B cell (primary cell): ENCODE results near the gene ADH1C. TPM values are rescaled to one million over a fixed set of nuclear protein-coding genes. Genes with fewer than 3 reads are reported as not detected.

Experiments
- ATAC-seq: fragments of 200-7000 bp; cut with Tn5 transposase; one replicate; pipeline ENCODE4 v1.10.0; 2021; ENCODE audit warnings: low read depth, mild to moderate bottlenecking, moderate number of reproducible peaks, moderate library complexity
- CTCF ChIA-PET: fragments of 350-600 bp; sonication (Branson Sonifier 250); formaldehyde crosslinking; loops from one replicate; lab custom pipeline; 2021; ENCODE audit warnings: antibody characterized with exemption, inconsistent platforms; lab: Charles Lee
- POLR2A ChIA-PET: fragments of 350-600 bp; sonication (Branson Sonifier 250); formaldehyde crosslinking; loops from one replicate; lab custom pipeline; 2021; ENCODE audit warnings: antibody characterized with exemption; lab: Charles Lee
- DNase-seq: peaks from one replicate; pipeline ENCODE4 v3.0.0; 2013
- H2AFZ ChIP-seq: 2 replicates; pipeline ENCODE4 v1.6.1; 2012; ENCODE audit warnings: mild to moderate bottlenecking, low read depth, low read length; ENCODE audit not compliant: insufficient read depth, poor library complexity, severe bottlenecking
- H3K27ac ChIP-seq, 2 donors: 1 replicate in 1 of 2; 2 replicates in 1 of 2; pipeline ENCODE4 v1.5.1; 2012 to 2013; ENCODE audit warnings: low read length in 2 of 2, mild to moderate bottlenecking in 2 of 2, moderate library complexity in 1 of 2
- H3K27me3 ChIP-seq, 4 experiments: fragments of 200-600 bp in 1 of 4; sonication (generic) in 1 of 4; replicated peaks in 1 of 4; 1 replicate in 2 of 4; 2 replicates in 2 of 4; pipeline versions ENCODE4 v1.6.1 to v1.7.0; 2013 to 2016; ENCODE audit warnings: low read length in 3 of 4, mild to moderate bottlenecking in 2 of 4, mixed read lengths in 1 of 4, moderate library complexity in 1 of 4; ENCODE audit not compliant: insufficient read depth in 4 of 4, control insufficient read depth in 3 of 4; ENCODE audit errors: control extremely low read depth in 1 of 4
- H3K36me3 ChIP-seq, 2 experiments: replicated peaks in 1 of 2; 1 replicate in 1 of 2; 2 replicates in 1 of 2; pipeline versions ENCODE4 v1.6.1 to v1.7.1; 2013; ENCODE audit warnings: low read length in 1 of 2; ENCODE audit not compliant: insufficient read depth in 2 of 2, control insufficient read depth in 1 of 2; ENCODE audit errors: control extremely low read depth in 1 of 2, extremely low read depth in 1 of 2
- H3K4me1 ChIP-seq, 2 donors: fragments of 200-600 bp in 1 of 2; sonication (generic) in 1 of 2; 1 replicate in 1 of 2; 2 replicates in 1 of 2; pipeline versions ENCODE4 v1.5.1 to v1.6.1; 2013 to 2017; ENCODE audit warnings: low read length in 2 of 2; ENCODE audit not compliant: control insufficient read depth in 2 of 2, insufficient read depth in 2 of 2
- H3K4me2 ChIP-seq: replicated peaks from 2 replicates; pipeline ENCODE3; 2012; ENCODE audit warnings: mild to moderate bottlenecking, low read depth, low read length; ENCODE audit not compliant: poor library complexity, severe bottlenecking
- H3K4me3 ChIP-seq, 5 experiments: fragments of 200-600 bp in 1 of 5; sonication (generic) in 1 of 5; 1 replicate in 3 of 5; 2 replicates in 2 of 5; pipeline versions ENCODE4 v1.5.1 to v1.7.0; 2011 to 2016; ENCODE audit warnings: low read length in 4 of 5, mild to moderate bottlenecking in 4 of 5, low read depth in 2 of 5, control low read depth in 1 of 5, moderate library complexity in 1 of 5; ENCODE audit not compliant: insufficient read depth in 1 of 5; ENCODE audit errors: control extremely low read depth in 1 of 5, extremely low read depth in 1 of 5
- H3K79me2 ChIP-seq: fragments of 200-600 bp; sonication (generic); one replicate; pipeline ENCODE4 v1.6.0; 2016; ENCODE audit warnings: low read length; ENCODE audit not compliant: control insufficient read depth, insufficient read depth
- H3K9ac ChIP-seq: fragments of 200-600 bp; sonication (generic); 2 replicates; pipeline ENCODE4 v1.6.1; 2017; ENCODE audit warnings: mild to moderate bottlenecking, low read length, moderate library complexity
- H3K9me3 ChIP-seq, 3 donors: one replicate each; pipeline versions ENCODE4 v1.6.1 to v1.7.1; 2013; ENCODE audit warnings: low read length in 2 of 3; ENCODE audit not compliant: control insufficient read depth in 2 of 3, insufficient read depth in 1 of 3; ENCODE audit errors: control extremely low read depth in 1 of 3
- H4K20me1 ChIP-seq: 2 replicates; pipeline ENCODE4 v1.6.0; 2012; ENCODE audit warnings: mild to moderate bottlenecking, low read length; ENCODE audit not compliant: insufficient read depth, control insufficient read depth, poor library complexity, severe bottlenecking
- H3K27ac Mint-ChIP-seq: one replicate; pipeline ENCODE4 v1.8.0; 2021; ENCODE audit warnings: mixed read lengths
- H3K27me3 Mint-ChIP-seq: one replicate; pipeline ENCODE4 v1.8.0; 2021; ENCODE audit warnings: mixed read lengths
- H3K4me1 Mint-ChIP-seq: one replicate; pipeline ENCODE4 v1.8.0; 2021; ENCODE audit warnings: mixed read lengths
- H3K4me3 Mint-ChIP-seq: one replicate; pipeline ENCODE4 v1.8.0; 2021; ENCODE audit warnings: mixed read lengths
- H3K9me3 Mint-ChIP-seq: one replicate; pipeline ENCODE4 v1.8.0; 2022; ENCODE audit warnings: mixed read lengths; ENCODE audit not compliant: insufficient read depth
- EZH2 ChIP-seq: IDR thresholded peaks from 2 replicates; pipeline ENCODE4 v1.6.1; 2012; ENCODE audit warnings: borderline replicate concordance, low read depth, mild to moderate bottlenecking, moderate library complexity, low read length; ENCODE audit not compliant: insufficient read depth, poor library complexity, severe bottlenecking
- WGBS: methylation state at CpG from one replicate; pipeline ENCODE4 v1.1.5; 2013; ENCODE audit warnings: missing lambda C conversion rate; ENCODE audit not compliant: insufficient coverage; 5-methylcytosine and 5-hydroxymethylcytosine counted together
- intact Hi-C: fragments of 100-400 bp; cut with micrococcal nuclease; formaldehyde crosslinking; loops from one replicate; pipeline ENCODE4 v1.10.0; 2022
- polyA plus RNA-seq: library from polyadenylated mRNA; depleted of rRNA; stranded (reverse); fragments of >200 nt; gene quantifications from 2 replicates; pipeline ENCODE4 v1.2.3, GENCODE V29; 2012
- total RNA-seq, 2 donors: library from RNA; stranded (reverse); fragments of 120-200 nt in 1 of 2; gene quantifications; 1 replicate in 1 of 2; 2 replicates in 1 of 2; pipeline versions ENCODE4 v1.2.3 to v1.2.4, GENCODE V29; 2013 to 2022
- TF ChIP-seq, protein P1 (sequence below): fragments of 200-600 bp; IDR thresholded peaks from one replicate; pipeline ENCODE4 v1.8.0; 2022; ENCODE audit warnings: antibody characterized with exemption, mild to moderate bottlenecking

The ADH1C gene
- total and polyA plus RNA-seq, 2 donors (not counting 1 experiment from before 2014, with no cell fraction given), result not detected

DNA sequence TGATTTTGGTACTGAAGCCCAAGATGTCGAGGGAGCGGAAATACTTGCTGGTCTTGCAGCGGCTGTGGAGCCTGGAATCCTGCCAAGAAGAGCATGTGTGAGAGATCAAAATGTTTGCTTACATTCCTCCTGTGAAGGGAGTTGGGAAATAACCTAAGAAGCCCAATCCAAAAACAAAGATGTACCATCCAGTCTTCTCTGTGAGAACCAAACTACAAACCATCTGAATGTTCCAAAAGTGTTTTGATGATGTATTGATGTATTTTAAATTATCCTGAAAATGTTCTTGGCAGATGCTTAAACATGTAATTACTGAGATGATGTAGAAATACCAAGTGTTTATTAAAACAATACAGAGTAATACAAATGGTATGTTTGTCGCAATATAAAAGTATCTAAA lies 51.6 kb downstream of the ADH1C start:
- no peaks in the 10 kb centered on the region for H3K4me1 Mint-ChIP-seq
- no peak overlapping the region for H3K4me3 ChIP-seq
- 88% methylated on average over 3 of the region's 4 CpGs for WGBS
- H3K4me3 Mint-ChIP-seq, result no peak overlapping the region
- H3K27me3 ChIP-seq, result no peaks in the 10 kb centered on the region
- POLR2A ChIA-PET, result no interaction called here
- no peak overlapping the region for H3K4me2 ChIP-seq
- H3K27ac Mint-ChIP-seq, result no peak overlapping the region
- H3K79me2 ChIP-seq, result no peaks in the 10 kb centered on the region
- H2AFZ ChIP-seq, result no peak overlapping the region
- no peak overlapping the region for H3K9ac ChIP-seq
- TF ChIP-seq, protein P1, sequence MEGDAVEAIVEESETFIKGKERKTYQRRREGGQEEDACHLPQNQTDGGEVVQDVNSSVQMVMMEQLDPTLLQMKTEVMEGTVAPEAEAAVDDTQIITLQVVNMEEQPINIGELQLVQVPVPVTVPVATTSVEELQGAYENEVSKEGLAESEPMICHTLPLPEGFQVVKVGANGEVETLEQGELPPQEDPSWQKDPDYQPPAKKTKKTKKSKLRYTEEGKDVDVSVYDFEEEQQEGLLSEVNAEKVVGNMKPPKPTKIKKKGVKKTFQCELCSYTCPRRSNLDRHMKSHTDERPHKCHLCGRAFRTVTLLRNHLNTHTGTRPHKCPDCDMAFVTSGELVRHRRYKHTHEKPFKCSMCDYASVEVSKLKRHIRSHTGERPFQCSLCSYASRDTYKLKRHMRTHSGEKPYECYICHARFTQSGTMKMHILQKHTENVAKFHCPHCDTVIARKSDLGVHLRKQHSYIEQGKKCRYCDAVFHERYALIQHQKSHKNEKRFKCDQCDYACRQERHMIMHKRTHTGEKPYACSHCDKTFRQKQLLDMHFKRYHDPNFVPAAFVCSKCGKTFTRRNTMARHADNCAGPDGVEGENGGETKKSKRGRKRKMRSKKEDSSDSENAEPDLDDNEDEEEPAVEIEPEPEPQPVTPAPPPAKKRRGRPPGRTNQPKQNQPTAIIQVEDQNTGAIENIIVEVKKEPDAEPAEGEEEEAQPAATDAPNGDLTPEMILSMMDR, result no peak
- TF ChIP-seq EZH2, result no peak
- no peak for DNase-seq
- peaks cover 17% of the 10 kb centered on the region for H3K9me3 Mint-ChIP-seq
- H3K4me1 ChIP-seq, result no peaks in the 10 kb centered on the region
- no peaks in the 10 kb centered on the region for H4K20me1 ChIP-seq
- no peaks in the 10 kb centered on the region for H3K27me3 Mint-ChIP-seq
- no peak for ATAC-seq
- no peaks in the 10 kb centered on the region for H3K36me3 ChIP-seq
- peaks cover 0 to 11% (median 0%) of the 10 kb centered on the region in 3 donors for H3K9me3 ChIP-seq
- CTCF ChIA-PET, result no interaction called here
- no peak overlapping the region for H3K27ac ChIP-seq
- intact Hi-C loops, result no loop called here

DNA sequence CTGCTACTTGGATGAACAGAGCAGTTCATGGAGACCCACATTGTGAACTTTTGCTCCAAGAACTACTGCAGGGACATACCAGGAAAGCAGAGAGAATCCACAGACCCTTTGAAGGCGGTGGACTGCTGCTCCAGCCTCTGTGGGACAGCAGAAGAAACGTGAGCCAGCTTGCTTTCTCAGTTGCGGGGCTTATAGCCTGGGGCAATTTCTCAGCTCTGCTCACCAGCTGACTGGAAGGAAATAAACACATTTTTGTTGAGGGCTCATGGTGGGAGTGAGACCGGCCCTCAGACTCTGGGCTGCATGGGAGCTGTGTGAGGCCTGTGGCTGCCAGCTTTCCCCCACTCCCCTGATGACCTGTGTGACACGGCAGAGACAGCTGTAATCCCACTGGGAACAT lies 59.2 kb downstream of the ADH1C start:
- H3K27ac Mint-ChIP-seq, result no peak overlapping the region
- Histone ChIP-seq H2AFZ (no peak overlapping the region), H3K27me3 (no peaks in the 10 kb centered on the region), H3K36me3 (no peaks in the 10 kb centered on the region), H4K20me1 (no peaks in the 10 kb centered on the region), H3K4me1 (no peaks in the 10 kb centered on the region), H3K4me3 (no peak overlapping the region), H3K27ac (no peak overlapping the region), H3K4me2 (no peak overlapping the region), H3K9me3 (peaks cover 0 to 7% (median 0%) of the 10 kb centered on the region in 3 donors), H3K9ac (no peak overlapping the region), H3K79me2 (no peaks in the 10 kb centered on the region)
- DNase-seq (no peak), ATAC-seq (no peak)
- TF ChIP-seq EZH2, result no peak
- TF ChIP-seq, protein P1, result no peak
- ChIA-PET CTCF (no interaction called here), POLR2A (no interaction called here)
- intact Hi-C loops, result no loop called here
- H3K4me1 Mint-ChIP-seq, result no peaks in the 10 kb centered on the region
- peaks cover 16% of the 10 kb centered on the region for H3K9me3 Mint-ChIP-seq
- 85% methylated on average over 5 of the region's 5 CpGs for WGBS
- no peak overlapping the region for H3K4me3 Mint-ChIP-seq
- peaks cover 3% of the 10 kb centered on the region for H3K27me3 Mint-ChIP-seq
